GM12864 (cell line): ENCODE results near the gene CCNK.

ENCODE experiments used
- DNase-seq: peaks from one replicate; pipeline ENCODE4 v3.0.0-alpha.2; 2011; ENCODE audit warnings: low read depth
- H3K4me3 ChIP-seq: 2 replicates; pipeline ENCODE4 v1.5.1; 2011; ENCODE audit warnings: mild to moderate bottlenecking, low read depth, low read length, control low read depth
- TF ChIP-seq, protein P1 (sequence below): IDR thresholded peaks from 2 replicates; pipeline ENCODE4 v1.5.1; 2011; ENCODE audit warnings: low read depth, mild to moderate bottlenecking, moderate library complexity, low read length, control low read depth, inconsistent platforms; ENCODE audit errors: missing control alignments

CCNK gene

GRCh38 chr14:99534333-99534732 is 53.1 kb downstream of the CCNK start:
- DNase-seq = no peak
- H3K4me3 ChIP-seq = no peak overlapping the region
- TF ChIP-seq, protein P1, sequence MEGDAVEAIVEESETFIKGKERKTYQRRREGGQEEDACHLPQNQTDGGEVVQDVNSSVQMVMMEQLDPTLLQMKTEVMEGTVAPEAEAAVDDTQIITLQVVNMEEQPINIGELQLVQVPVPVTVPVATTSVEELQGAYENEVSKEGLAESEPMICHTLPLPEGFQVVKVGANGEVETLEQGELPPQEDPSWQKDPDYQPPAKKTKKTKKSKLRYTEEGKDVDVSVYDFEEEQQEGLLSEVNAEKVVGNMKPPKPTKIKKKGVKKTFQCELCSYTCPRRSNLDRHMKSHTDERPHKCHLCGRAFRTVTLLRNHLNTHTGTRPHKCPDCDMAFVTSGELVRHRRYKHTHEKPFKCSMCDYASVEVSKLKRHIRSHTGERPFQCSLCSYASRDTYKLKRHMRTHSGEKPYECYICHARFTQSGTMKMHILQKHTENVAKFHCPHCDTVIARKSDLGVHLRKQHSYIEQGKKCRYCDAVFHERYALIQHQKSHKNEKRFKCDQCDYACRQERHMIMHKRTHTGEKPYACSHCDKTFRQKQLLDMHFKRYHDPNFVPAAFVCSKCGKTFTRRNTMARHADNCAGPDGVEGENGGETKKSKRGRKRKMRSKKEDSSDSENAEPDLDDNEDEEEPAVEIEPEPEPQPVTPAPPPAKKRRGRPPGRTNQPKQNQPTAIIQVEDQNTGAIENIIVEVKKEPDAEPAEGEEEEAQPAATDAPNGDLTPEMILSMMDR = no peak

- no peak overlapping the region for H3K4me3 ChIP-seq
- DNase-seq = no peak
- TF ChIP-seq, protein P1 = no peak
These were observed 53.7 kb downstream of the CCNK start for GRCh38 chr14:99534863-99535262.

- TF ChIP-seq, protein P1 = no peak
- no peak for DNase-seq
- no peak overlapping the region for H3K4me3 ChIP-seq
These were observed 54.2 kb downstream of the CCNK start for GRCh38 chr14:99535448-99535847.

DNA sequence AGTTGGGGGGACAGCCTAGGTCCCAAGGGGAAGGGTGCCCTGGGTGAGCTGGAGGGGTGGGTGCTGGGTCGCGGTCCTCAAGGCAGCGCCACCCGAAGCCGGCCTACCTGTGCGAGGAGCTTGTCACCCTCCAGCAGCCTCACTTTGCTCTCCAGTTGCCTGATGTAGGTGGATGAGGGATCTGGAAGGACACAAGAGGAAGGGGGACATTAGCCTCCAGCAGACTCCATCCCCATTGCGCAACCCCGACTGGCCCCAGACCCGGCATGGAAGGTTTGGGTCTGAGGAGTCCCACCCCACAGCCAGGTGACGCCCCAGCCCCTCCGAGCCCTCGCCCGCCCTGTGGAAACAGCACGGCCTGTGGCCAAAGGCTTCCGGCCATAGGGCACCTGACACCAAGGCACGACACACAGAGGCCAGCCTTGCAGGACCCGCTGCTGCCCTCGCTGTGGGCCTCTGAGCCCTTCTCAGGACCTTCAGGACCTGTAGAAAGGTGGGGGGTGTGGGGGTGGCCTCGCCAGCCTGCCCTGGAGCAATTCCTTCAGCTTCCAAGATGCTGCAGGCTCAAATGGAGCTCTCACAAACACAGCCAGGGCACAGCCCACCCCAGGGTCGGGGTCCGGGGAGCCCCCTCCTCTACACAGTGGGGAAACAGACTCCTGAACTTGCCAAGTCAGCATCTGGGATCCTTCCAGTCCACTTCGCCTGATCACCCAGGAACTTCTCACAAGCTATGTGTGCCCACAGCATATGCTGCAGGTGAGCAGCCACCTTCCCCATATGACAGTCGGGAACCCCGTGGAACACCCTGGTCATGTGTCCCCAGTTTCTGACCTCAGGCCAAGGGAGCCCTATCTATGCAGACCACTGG is 54.9 kb downstream of the CCNK start:
- H3K4me3 ChIP-seq = no peak overlapping the region
- TF ChIP-seq, protein P1 = no peak
- no peak for DNase-seq

DNA sequence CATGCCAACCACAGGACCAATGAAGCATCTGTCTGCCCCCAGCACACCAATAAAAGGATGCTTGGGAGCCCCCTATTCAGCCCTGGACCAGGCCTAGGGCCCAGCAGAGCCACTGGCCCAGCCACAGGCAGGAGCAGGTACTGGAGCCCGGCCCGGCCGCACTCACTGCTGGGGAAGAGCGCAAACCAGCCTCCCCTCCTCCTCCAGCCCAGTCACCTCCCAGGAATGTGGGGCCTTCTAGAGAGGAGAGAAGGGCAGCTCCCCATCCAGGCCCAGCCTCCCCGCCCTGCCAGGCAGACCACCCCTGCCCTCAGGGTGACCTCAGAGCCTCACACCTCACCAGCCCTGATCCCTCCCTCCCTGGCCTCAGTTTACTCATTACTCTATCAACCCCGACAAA is 56.2 kb downstream of the CCNK start:
- no peak overlapping the region for H3K4me3 ChIP-seq
- TF ChIP-seq, protein P1 = no peak
- no peak for DNase-seq

DNA sequence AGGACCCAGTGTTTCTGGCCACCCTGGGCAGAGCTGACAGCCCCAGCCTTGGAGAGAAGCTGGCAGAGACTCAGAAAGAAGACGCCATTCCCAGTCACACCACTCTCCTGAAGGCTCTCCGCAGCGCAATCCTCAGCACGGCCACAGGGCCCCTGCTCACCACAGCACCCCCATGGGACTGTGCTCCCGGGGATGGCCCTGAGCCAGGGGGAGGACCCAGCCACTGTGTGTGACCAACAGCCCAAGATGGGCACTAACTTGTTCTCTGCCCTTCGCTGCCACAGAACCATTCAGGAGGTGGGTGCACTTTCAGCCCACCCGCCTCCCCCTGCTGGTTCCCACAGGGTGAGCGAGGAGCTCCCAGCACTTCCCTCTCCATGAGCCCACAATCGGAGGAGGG is 57.1 kb downstream of the CCNK start:
- H3K4me3 ChIP-seq = no peak overlapping the region
- DNase-seq = no peak
- TF ChIP-seq, protein P1 = no peak

DNA sequence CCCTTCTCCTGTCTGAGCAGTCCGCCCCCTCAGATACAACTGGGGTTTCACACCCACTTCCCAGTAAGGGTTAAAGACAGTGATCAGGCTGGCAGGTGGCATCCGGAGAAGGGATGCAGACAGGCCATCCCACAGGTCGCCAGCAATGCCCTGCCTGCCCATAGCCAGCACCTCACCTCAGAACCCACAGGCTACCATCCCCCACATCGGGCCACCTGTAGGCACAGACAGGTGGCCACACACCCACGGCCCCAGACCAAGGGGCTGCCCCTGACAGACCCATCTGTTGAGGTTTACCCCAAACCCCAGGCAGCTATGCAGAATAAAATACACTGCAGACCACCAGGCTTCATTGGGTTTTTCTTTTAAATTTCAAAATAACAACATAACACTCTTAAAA is 57.5 kb downstream of the CCNK start:
- no peak for DNase-seq
- no peak overlapping the region for H3K4me3 ChIP-seq
- TF ChIP-seq, protein P1 = no peak
